Small intestine (tissue), 7 donors: ENCODE results near the gene FXN. TPM values are rescaled to one million over a fixed set of nuclear protein-coding genes. Genes with fewer than 3 reads are reported as not detected.

Source experiments
- DNase-seq, 2 donors: peaks; one replicate each; pipeline versions ENCODE4 v3.0.0 to v3.0.0-alpha.2; 2013
- FAIRE-seq: peaks from 2 replicates; lab custom pipeline; 2012; peaks lifted over from hg19 to GRCh38; lab: Jason Lieb, UNC
- H3K27ac ChIP-seq, 3 donors: one replicate each; pipeline ENCODE4 v1.5.1; 2013; ENCODE audit warnings: low read length in 2 of 3, mild to moderate bottlenecking in 2 of 3, control low read depth in 1 of 3, inconsistent platforms in 1 of 3, low read depth in 1 of 3, moderate library complexity in 1 of 3
- H3K27me3 ChIP-seq, 3 donors: one replicate each; pipeline ENCODE4 v1.6.1; 2013; ENCODE audit warnings: low read length in 3 of 3, inconsistent platforms in 1 of 3; ENCODE audit not compliant: control insufficient read depth in 3 of 3, insufficient read depth in 3 of 3
- H3K36me3 ChIP-seq, 3 donors: one replicate each; pipeline ENCODE4 v1.6.1; 2013; ENCODE audit warnings: low read length in 3 of 3, inconsistent platforms in 1 of 3, low read depth in 1 of 3, mild to moderate bottlenecking in 1 of 3, moderate library complexity in 1 of 3; ENCODE audit not compliant: control insufficient read depth in 3 of 3, insufficient read depth in 2 of 3
- H3K4me1 ChIP-seq, 3 donors: one replicate each; pipeline ENCODE4 v1.6.1; 2013; ENCODE audit warnings: low read length in 2 of 3, inconsistent platforms in 1 of 3, low read depth in 1 of 3, mild to moderate bottlenecking in 1 of 3, moderate library complexity in 1 of 3; ENCODE audit not compliant: control insufficient read depth in 3 of 3, insufficient read depth in 2 of 3
- H3K4me3 ChIP-seq, 3 donors: one replicate each; pipeline ENCODE4 v1.5.1; 2013; ENCODE audit warnings: low read length in 3 of 3, control low read depth in 1 of 3, inconsistent platforms in 1 of 3, low read depth in 1 of 3, mild to moderate bottlenecking in 1 of 3, moderate library complexity in 1 of 3
- H3K9me3 ChIP-seq, 2 donors: one replicate each; pipeline ENCODE4 v1.6.1; 2013; ENCODE audit warnings: low read depth in 1 of 2, low read length in 1 of 2; ENCODE audit not compliant: control insufficient read depth in 2 of 2, insufficient read depth in 1 of 2
- WGBS, 3 donors: extraction: QIAGEN DNeasy Blood & Tissue Kit; methylation state at CpG; one replicate each; pipeline ENCODE4 v1.1.7; 2013; 5-methylcytosine and 5-hydroxymethylcytosine counted together
- polyA plus RNA-seq, 4 donors: library from polyadenylated mRNA; stranded (reverse) in 3 of 4; unstranded in 1 of 4; fragments of 200-250 nt in 3 of 4; fragments of 120-200 nt in 1 of 4; gene quantifications; one replicate each; pipeline versions ENCODE4 v1.2.1 to v1.2.3, GENCODE V29; 2013
- donor health status: healthy with polysubstance abuse.
- donor health status: control.
- donor health status: control.
- donor health status: Bipolar disorder and iron deficiency.
- donor health status: healthy.

The FXN gene
- polyA plus RNA-seq, 4 donors, result 2.7 to 16.6 (median 8.8) TPM

DNA sequence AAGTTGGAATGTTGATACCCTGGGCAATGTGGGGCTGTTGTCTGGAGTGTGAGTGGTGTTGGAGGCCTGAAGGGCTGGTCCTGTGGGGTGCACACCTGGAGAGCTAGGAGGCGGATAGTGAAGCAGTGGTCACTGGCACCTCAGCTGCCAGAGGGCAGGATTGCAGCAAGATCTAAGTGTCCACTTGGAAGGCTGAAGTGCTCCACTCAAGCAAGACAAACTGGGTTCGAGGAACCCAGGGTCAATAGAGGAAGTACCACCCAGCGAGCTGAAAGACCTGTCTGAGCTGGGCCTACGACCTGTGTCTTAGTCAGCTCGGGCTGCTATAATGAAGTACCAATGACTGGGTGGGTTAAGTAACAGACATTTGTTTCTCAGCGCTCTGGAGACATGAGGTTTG, 98.9 kb downstream of the FXN start:
- Histone ChIP-seq H3K27ac (no peak overlapping the region), H3K4me3 (no peak overlapping the region), H3K36me3 (peaks cover 0 to 42% (median 1%) of the 10 kb centered on the region in 3 donors), H3K27me3 (no peaks in the 10 kb centered on the region), H3K4me1 (peaks cover 3 to 42% (median 9%) of the 10 kb centered on the region in 3 donors), H3K9me3 (no peaks in the 10 kb centered on the region)
- FAIRE-seq, result no peak
- WGBS, 3 donors, result 91% methylated on average over 6 of the region's 6 CpGs
- DNase-seq, result peak in 1 of 2 donors; percentile 5

DNA sequence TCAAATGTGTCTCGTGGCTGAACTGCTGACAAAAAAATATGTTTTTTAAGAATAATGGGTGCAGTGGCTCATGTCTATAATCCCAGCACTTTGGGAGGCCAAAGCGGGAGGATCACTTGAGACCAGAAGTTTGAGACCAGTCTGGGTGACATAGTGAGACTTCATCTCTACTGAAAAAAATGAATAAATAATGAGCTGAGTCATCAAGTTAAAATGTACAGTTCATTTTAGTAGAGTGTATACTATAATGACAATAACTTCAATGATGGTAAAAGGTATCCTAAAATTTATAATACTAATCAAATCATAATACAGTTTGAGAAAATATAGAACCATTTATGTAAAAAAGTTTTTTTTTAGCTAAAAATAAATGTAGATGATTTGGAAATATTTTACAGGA, 100.6 kb downstream of the FXN start:
- no peak overlapping the region for H3K27ac ChIP-seq
- 89 to 92% (median 90%) methylated on average over 2 of the region's 2 CpGs for WGBS, 3 donors
- FAIRE-seq, result no peak

DNA sequence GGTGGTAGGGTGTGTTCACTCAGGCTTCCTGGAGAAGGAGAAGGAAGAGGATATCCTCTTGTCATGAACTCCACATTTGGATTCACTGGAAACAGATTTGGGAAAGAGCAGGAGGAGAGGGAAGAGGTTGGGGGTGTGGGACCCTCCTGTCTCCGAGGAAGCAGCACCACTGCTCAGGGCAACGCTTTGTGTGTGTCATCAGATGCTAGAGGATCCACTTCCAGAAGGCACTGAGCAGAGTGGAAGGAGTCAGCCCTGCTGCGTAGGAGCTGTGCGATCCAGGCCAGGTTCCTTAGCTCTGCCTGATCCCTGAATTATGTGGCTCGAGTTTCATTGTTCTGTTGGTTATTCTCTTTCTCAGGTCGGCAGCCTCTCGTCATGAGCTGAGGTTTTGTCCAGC, 101.2 kb downstream of the FXN start:
- FAIRE-seq (no peak), DNase-seq (peak in 1 of 2 donors; percentile 2)
- Histone ChIP-seq H3K4me1 (peaks cover 3 to 35% (median 5%) of the 10 kb centered on the region in 3 donors), H3K9me3 (no peaks in the 10 kb centered on the region), H3K36me3 (peaks cover 0 to 49% (median 1%) of the 10 kb centered on the region in 3 donors), H3K4me3 (no peak overlapping the region), H3K27ac (peak overlapping the region in 1 of 3 donors; percentile 17), H3K27me3 (no peaks in the 10 kb centered on the region)
- 83 to 89% (median 85%) methylated on average over 7 of the region's 7 CpGs for WGBS, 3 donors

More for the DNA sequence above, 100.6 kb downstream of the FXN start:
- no peak overlapping the region for H3K4me3 ChIP-seq
- H3K27me3 ChIP-seq, result no peaks in the 10 kb centered on the region
- H3K4me1 ChIP-seq, result peaks cover 3 to 39% (median 6%) of the 10 kb centered on the region in 3 donors
- peaks cover 0 to 49% (median 1%) of the 10 kb centered on the region in 3 donors for H3K36me3 ChIP-seq
- H3K9me3 ChIP-seq, result no peaks in the 10 kb centered on the region
- peak in 1 of 2 donors; percentile 0 for DNase-seq

DNA sequence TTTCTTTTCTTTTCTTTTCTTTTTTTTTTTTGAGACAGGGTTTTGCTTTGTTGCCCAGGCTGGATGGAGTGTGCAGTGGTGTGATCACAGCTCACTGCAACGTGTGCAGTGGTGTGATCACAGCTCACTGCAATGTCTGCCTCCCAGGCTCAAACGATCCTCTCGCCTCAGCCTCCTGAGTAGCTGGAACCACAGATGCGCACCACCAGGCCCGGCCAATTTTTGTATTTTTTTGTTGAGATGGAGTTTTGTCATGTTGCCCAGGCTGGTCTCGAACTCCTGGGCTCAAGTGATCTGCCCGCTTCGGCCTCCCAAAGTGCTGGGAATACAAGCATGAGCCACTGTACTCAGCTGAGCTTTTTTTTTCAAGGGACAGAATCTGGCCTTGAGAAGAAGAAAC, 101.8 kb downstream of the FXN start:
- Histone ChIP-seq H3K27me3 (no peaks in the 10 kb centered on the region), H3K27ac (no peak overlapping the region), H3K4me3 (no peak overlapping the region), H3K9me3 (no peaks in the 10 kb centered on the region), H3K36me3 (peaks cover 0 to 51% (median 1%) of the 10 kb centered on the region in 3 donors), H3K4me1 (peaks cover 3 to 31% (median 3%) of the 10 kb centered on the region in 3 donors)
- FAIRE-seq (no peak), DNase-seq (no peak)
- 88 to 94% (median 94%) methylated on average over 8 of the region's 8 CpGs for WGBS, 3 donors

DNA sequence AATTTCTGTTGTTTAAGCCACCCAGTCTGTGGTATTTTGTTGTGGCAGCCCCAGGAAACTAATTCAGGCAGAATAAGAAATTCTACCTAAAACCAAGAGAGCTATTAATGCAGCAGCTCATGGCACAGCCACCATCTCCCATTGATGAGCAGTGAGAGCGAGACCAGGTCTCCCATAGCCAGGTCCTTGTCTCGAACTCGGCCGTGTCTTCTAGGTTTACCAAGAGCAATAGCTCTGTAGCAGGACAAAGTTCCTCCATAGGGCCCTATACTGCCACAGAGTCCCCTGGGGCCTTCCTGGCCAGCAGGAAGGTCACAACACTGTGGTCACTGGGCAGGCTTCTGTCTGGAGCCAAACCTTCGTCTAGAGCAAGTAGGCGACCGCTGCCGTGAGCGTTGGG, 104.0 kb downstream of the FXN start:
- peak in 1 of 2 donors; percentile 26 for DNase-seq
- H3K4me3 ChIP-seq, result no peak overlapping the region
- FAIRE-seq, result no peak
- peaks cover 0 to 39% (median 4%) of the 10 kb centered on the region in 3 donors for H3K36me3 ChIP-seq
- H3K9me3 ChIP-seq, result no peaks in the 10 kb centered on the region
- H3K27me3 ChIP-seq, result no peaks in the 10 kb centered on the region
- H3K27ac ChIP-seq, result peak overlapping the region in 1 of 3 donors; percentile 17
- H3K4me1 ChIP-seq, result peaks cover 0 to 9% (median 0%) of the 10 kb centered on the region in 3 donors
- 88 to 90% (median 89%) methylated on average over 9 of the region's 9 CpGs for WGBS, 3 donors

DNA sequence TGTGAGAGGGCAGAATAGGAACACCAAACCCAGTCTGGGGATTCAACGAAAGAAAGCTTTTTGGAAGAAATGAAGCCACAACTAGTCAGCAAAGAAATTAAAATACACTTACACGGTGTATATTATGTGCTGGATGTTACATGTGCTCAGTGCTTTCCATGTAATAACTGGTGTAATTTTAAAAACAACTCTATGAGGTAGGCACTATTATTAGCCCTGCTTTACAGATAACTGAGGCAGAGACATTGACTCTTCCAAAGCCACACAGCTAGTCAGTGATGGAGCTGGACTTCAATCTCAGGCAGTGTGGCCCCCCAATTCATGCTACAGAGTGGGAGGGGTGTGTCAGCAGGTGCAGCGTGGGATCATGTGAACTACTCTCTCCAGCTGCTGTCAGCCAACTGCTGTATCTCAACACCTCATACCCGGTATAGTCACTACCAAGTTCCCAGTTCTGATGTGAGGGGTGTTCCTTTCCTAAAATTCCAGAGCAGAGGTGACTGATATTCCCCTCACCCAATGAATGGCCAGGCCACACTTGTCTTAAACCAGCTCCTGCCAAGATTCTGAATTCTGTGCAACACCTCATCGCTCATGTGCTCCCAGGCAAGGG, 104.7 kb downstream of the FXN start:
- Histone ChIP-seq H3K27me3 (no peaks in the 10 kb centered on the region), H3K27ac (peak overlapping the region in 1 of 3 donors; percentile 17)

DNA sequence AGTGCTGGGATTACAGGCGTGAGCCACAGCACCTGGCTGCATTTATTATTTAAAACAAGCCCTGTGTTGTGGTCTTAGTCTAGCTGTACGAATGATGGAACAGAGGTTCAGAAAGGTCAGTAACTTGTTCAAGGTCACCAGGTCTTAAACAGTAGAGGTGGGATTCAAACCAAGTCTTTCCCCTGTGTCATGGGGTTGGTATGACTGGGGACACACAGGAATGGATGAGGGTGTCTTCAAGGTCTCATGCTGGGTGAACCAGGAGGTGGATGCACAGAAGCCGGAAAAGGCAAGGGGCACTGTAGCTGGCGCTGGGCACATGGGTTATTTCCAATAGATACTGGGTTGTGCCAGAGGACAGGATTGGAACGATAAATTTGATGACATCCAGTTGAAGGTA, 106.3 kb downstream of the FXN start:
- Histone ChIP-seq H3K27me3 (no peaks in the 10 kb centered on the region), H3K9me3 (no peaks in the 10 kb centered on the region), H3K4me1 (peaks cover 0 to 9% (median 0%) of the 10 kb centered on the region in 3 donors), H3K27ac (no peak overlapping the region), H3K4me3 (no peak overlapping the region), H3K36me3 (peaks cover 0 to 36% (median 4%) of the 10 kb centered on the region in 3 donors)
- no peak for FAIRE-seq
- peak in 1 of 2 donors; percentile 3 for DNase-seq
- 71 to 83% (median 81%) methylated on average over 5 of the region's 5 CpGs for WGBS, 3 donors

More for the DNA sequence above, 104.7 kb downstream of the FXN start:
- H3K4me1 ChIP-seq, result peaks cover 0 to 9% (median 0%) of the 10 kb centered on the region in 3 donors
- peak in 1 of 2 donors; percentile 38 for DNase-seq
- FAIRE-seq, result no peak
- no peaks in the 10 kb centered on the region for H3K9me3 ChIP-seq
- H3K36me3 ChIP-seq, result peaks cover 0 to 39% (median 5%) of the 10 kb centered on the region in 3 donors
- no peak overlapping the region for H3K4me3 ChIP-seq
- 55 to 80% (median 65%) methylated on average over 5 of the region's 5 CpGs for WGBS, 3 donors

DNA sequence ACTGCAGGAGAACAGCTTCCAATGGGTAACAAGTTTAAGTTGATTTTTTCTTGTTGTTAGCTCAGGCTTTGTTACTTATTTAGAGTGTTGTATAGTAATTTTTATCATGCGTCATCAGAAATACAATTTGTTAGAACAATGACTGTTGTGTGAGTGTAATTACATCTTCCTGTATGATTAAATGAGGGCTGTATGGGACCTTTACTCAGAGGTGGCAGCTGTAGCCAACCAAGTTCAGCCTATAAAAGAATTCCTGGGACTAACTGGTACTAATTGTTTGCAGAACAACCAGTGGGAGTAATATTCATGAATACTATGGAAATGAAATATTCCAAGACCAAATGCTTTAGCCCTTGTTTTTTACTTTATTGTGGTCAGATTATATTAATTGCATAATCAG, 107.7 kb downstream of the FXN start:
- Histone ChIP-seq H3K27ac (no peak overlapping the region), H3K9me3 (no peaks in the 10 kb centered on the region), H3K27me3 (no peaks in the 10 kb centered on the region), H3K4me1 (peaks cover 0 to 9% (median 0%) of the 10 kb centered on the region in 3 donors), H3K36me3 (peaks cover 0 to 30% (median 4%) of the 10 kb centered on the region in 3 donors), H3K4me3 (no peak overlapping the region)
- FAIRE-seq (no peak), DNase-seq (peak; percentile 13 to 25)
- WGBS, 3 donors, result 22 to 64% (median 38%) methylated on average over 1 of the region's 1 CpG
